AG04449 (cell line): Measurements from ENCODE around the gene MMP23B.

Source experiments
- CTCF ChIA-PET: fragments of 350-600 bp; formaldehyde crosslinking; extraction: SDS; loops from one replicate; lab custom pipeline; 2021; ENCODE audit warnings: antibody characterized with exemption; lab: Yijun Ruan, JAX
- POLR2A ChIA-PET: fragments of 400-600, 350-600 bp; formaldehyde crosslinking; extraction: SDS; loops from one replicate; lab custom pipeline; 2020; ENCODE audit warnings: antibody characterized with exemption, inconsistent platforms; lab: Yijun Ruan, JAX
- DNase-seq: peaks from one replicate; pipeline ENCODE4 v3.0.0-alpha.2; 2010; ENCODE audit warnings: low read depth, low spot score
- H3K4me3 ChIP-seq: 2 replicates; pipeline ENCODE4 v1.5.1; 2011; ENCODE audit warnings: low read depth, mild to moderate bottlenecking, control low read depth, low read length
- TF ChIP-seq, protein P1 (sequence below): IDR thresholded peaks from one replicate; pipeline ENCODE4 v1.5.1; 2011; ENCODE audit warnings: mild to moderate bottlenecking, moderate library complexity, low read length, control low read depth, inconsistent platforms; ENCODE audit not compliant: insufficient read depth; ENCODE audit errors: missing control alignments

Gene MMP23B

GRCh38 chr1:1677718-1678580 is 46.0 kb downstream of the MMP23B start:
- TF ChIP-seq, protein P1, sequence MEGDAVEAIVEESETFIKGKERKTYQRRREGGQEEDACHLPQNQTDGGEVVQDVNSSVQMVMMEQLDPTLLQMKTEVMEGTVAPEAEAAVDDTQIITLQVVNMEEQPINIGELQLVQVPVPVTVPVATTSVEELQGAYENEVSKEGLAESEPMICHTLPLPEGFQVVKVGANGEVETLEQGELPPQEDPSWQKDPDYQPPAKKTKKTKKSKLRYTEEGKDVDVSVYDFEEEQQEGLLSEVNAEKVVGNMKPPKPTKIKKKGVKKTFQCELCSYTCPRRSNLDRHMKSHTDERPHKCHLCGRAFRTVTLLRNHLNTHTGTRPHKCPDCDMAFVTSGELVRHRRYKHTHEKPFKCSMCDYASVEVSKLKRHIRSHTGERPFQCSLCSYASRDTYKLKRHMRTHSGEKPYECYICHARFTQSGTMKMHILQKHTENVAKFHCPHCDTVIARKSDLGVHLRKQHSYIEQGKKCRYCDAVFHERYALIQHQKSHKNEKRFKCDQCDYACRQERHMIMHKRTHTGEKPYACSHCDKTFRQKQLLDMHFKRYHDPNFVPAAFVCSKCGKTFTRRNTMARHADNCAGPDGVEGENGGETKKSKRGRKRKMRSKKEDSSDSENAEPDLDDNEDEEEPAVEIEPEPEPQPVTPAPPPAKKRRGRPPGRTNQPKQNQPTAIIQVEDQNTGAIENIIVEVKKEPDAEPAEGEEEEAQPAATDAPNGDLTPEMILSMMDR, result no peak
- no peak for DNase-seq
- ChIA-PET CTCF (interaction anchor here (0.7 kb wide), 1 partner anchor 12 kb away, joined by 5 read pairs; no protein-coding TSS in a partner anchor), POLR2A (interaction anchor here (0.6 kb wide), 1 partner anchor 62 kb away, joined by 3 read pairs; no protein-coding TSS in a partner anchor)
- no peak overlapping the region for H3K4me3 ChIP-seq

DNA sequence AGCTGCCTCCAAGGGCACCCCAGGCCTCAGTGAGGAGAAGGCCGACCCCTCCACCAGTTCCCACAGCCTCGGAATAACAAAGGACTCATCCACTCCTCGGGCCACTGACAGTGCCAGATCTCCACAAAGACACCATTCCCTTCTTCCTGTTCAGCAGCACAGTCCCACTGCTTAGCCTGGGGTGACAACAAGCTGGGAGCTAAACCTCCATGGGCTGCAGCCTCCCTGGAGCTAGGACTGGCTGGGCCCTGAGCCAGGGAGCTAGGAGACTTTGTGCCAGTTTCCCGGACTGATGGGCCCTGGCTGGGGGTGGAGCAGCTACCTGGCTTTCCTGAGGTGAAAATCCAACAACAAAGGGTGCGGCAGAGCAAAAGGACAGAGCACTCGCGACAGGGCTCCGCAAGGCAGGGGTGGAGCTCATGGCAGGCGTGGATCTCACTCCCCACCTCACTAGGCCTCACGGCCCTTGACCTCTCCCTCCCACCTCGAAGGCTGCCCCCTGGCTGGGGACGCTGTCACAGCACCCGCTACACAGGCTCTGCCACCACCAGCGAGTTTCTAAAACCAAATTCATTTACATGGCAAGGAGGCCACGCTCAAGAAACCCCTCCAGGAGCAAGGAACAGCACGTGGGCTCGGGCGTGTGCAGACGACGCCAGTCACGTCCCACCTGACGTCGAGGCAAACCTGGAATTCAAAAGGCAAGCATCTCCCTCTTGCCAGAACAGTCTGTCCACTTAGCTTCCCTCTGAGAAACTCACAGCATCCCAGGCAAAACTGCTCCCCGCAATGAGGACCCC is 46.8 kb downstream of the MMP23B start:
- no peak for DNase-seq
- TF ChIP-seq, protein P1, result peak; percentile 25
- ChIA-PET CTCF (interaction anchor here (0.7 to 0.8 kb wide), 2 partner anchors 13 to 16 kb away, joined by 3 to 5 read pairs; no protein-coding TSS in a partner anchor), POLR2A (interaction anchor here (0.6 kb wide), 1 partner anchor 63 kb away, joined by 3 read pairs; no protein-coding TSS in a partner anchor)
- H3K4me3 ChIP-seq, result no peak overlapping the region

GRCh38 chr1:1680031-1680911 is 48.3 kb downstream of the MMP23B start:
- POLR2A ChIA-PET, result interaction anchor here (0.7 kb wide), 1 partner anchor 15 kb away, joined by 5 read pairs; no protein-coding TSS in a partner anchor
- DNase-seq, result no peak
- TF ChIP-seq, protein P1, result no peak
- no peak overlapping the region for H3K4me3 ChIP-seq
- CTCF ChIA-PET, result interaction anchor here (1.6 kb wide), 1 partner anchor 14 kb away, joined by 3 read pairs; no protein-coding TSS in a partner anchor

- no peak overlapping the region for H3K4me3 ChIP-seq
- TF ChIP-seq, protein P1, result no peak
- no peak for DNase-seq
- CTCF ChIA-PET, result interaction anchor here (1.6 kb wide), 1 partner anchor 15 kb away, joined by 3 read pairs; no protein-coding TSS in a partner anchor
- POLR2A ChIA-PET, result interaction anchor here (0.7 kb wide), 1 partner anchor 16 kb away, joined by 5 read pairs; no protein-coding TSS in a partner anchor
Measured at GRCh38 chr1:1680912-1681273, 48.9 kb downstream of the MMP23B start.

DNA sequence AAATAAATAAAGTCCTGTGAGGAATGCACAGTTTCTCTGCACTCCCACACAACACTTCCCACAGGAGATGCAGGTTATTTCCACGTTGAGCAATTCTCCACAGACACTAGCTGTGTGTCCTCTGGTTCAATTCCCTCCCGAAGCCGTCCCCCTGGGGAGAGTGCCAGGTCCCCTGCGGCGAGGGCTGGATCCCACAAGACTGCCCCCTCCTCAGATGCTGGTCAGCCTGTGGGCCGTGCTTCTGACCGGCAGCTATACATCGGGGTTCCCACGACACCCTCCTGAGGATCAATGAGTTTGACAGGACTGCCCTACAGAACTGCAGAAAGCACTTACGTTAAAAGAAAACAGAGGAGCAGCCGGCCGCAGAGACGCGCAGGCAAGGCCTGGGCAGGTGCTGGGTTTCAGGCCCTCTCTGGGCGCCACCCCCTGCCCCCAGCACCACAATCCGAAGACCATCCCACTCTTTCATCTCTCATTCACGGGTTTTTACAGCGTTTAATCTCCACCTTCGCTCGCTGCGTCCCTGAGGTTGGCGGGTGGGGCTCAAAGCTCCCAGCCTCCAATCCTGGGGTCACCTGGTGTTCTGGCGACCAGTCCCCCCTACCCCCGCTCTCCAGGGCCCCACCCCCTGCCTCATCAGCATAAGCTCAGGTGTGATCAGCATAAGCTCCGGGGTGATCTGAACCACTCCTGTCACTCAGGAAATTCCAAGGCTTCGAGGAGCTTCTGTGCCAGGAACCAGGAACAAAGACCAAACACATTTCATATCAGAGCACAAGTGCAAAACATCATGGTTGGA is 51.3 kb downstream of the MMP23B start:
- ChIA-PET POLR2A (no interaction called here), CTCF (no interaction called here)
- TF ChIP-seq, protein P1, result no peak
- H3K4me3 ChIP-seq, result no peak overlapping the region
- no peak for DNase-seq
